Panc1 (cell line): ENCODE measurements around the gene KIAA0586. TPM values are rescaled to one million over a fixed set of nuclear protein-coding genes. Genes with fewer than 3 reads are reported as not detected.

Source experiments
- ATAC-seq: fragments of 200-7000 bp; cut with Tn5 transposase; 2 replicates; pipeline ENCODE4 v1.9.1; 2020; ENCODE audit warnings: mild to moderate bottlenecking, moderate library complexity
- BruUV-seq: library from RNA; stranded (reverse); fragments of 400-500 nt; replicated peaks from 2 replicates; lab custom pipeline; 2021; lab: Mats Ljungman, UMichigan
- CTCF ChIA-PET: fragments of 300-600 bp; sonication (Branson Sonifier 250); formaldehyde crosslinking; loops from one replicate; lab custom pipeline; 2022; ENCODE audit warnings: antibody characterized with exemption; lab: Charles Lee
- POLR2A ChIA-PET: fragments of 300-600 bp; sonication (Branson Sonifier 250); formaldehyde crosslinking; loops from one replicate; lab custom pipeline; 2022; ENCODE audit warnings: antibody characterized with exemption; lab: Charles Lee
- DNase-seq: peaks from one replicate; pipeline ENCODE4 v3.0.0-alpha.2; 2010; ENCODE audit warnings: low read depth, low spot score
- H3K27ac ChIP-seq: 2 replicates; pipeline ENCODE4 v1.5.1; 2011; ENCODE audit warnings: mild to moderate bottlenecking, low read length, inconsistent platforms
- H3K27me3 ChIP-seq: fragments of 200-500 bp; sonication (Bioruptor generic); 2 replicates; pipeline ENCODE4 v1.6.0; 2014; ENCODE audit warnings: low read length, inconsistent platforms; ENCODE audit not compliant: control insufficient read depth, insufficient read depth
- H3K36me3 ChIP-seq: fragments of 200-500 bp; sonication (Bioruptor generic); 2 replicates; pipeline ENCODE4 v1.5.1; 2014; ENCODE audit warnings: inconsistent platforms, mild to moderate bottlenecking, low read length, moderate library complexity; ENCODE audit not compliant: control insufficient read depth, insufficient read depth
- H3K4me1 ChIP-seq: 2 replicates; pipeline ENCODE4 v1.5.1; 2011; ENCODE audit warnings: inconsistent platforms, mild to moderate bottlenecking, low read length, moderate library complexity; ENCODE audit not compliant: control insufficient read depth, insufficient read depth
- H3K4me3 ChIP-seq, 2 experiments: 2 replicates each; pipeline ENCODE4 v1.5.1; 2011 to 2012; ENCODE audit warnings: low read depth in 2 of 2, low read length in 2 of 2, mild to moderate bottlenecking in 2 of 2, inconsistent platforms in 1 of 2, moderate library complexity in 1 of 2
- H3K9me3 ChIP-seq: fragments of 200-500 bp; sonication (Bioruptor generic); 2 replicates; pipeline ENCODE4 v1.5.1; 2014; ENCODE audit warnings: low read depth, mild to moderate bottlenecking, inconsistent platforms, low read length, moderate library complexity; ENCODE audit not compliant: control insufficient read depth, insufficient read depth
- CTCF ChIP-seq: fragments of 450-650 bp; IDR thresholded peaks from 2 replicates; pipeline ENCODE4 v1.5.1; 2017; ENCODE audit warnings: mild to moderate bottlenecking
- POLR2AphosphoS5 ChIP-seq: IDR thresholded peaks from 2 replicates; pipeline ENCODE4 v1.6.1; 2012; ENCODE audit warnings: mild to moderate bottlenecking, low read depth, low read length, moderate library complexity
- REST ChIP-seq, 2 experiments: IDR thresholded peaks; 2 replicates each; pipeline ENCODE4 v1.6.1; 2011 to 2012; ENCODE audit warnings: low read depth in 2 of 2, control low read depth in 1 of 2, low read length in 1 of 2, mild to moderate bottlenecking in 1 of 2, moderate library complexity in 1 of 2; ENCODE audit not compliant: insufficient read depth in 1 of 2
- SIN3A ChIP-seq: IDR thresholded peaks from 2 replicates; pipeline ENCODE4 v1.6.1; 2012; ENCODE audit warnings: low read depth, mild to moderate bottlenecking, low read length, moderate library complexity, borderline replicate concordance; ENCODE audit not compliant: insufficient read depth
- TCF7L2 ChIP-seq: IDR thresholded peaks from 2 replicates; pipeline ENCODE4 v1.6.1; 2011; ENCODE audit warnings: mild to moderate bottlenecking, low read depth, low read length, inconsistent platforms
- in situ Hi-C: cut with HindIII; loops from 2 replicates; pipeline ENCODE4 v1.10.0; 2016; ENCODE audit warnings: low sequenced_read_pairs, low pct_unique_long_range_greater_than_20kb
- intact Hi-C: fragments of 100-400 bp; cut with micrococcal nuclease; formaldehyde crosslinking; loops from one replicate; pipeline ENCODE4 v1.10.0; 2022; ENCODE audit not compliant: unreplicated experiment
- total RNA-seq: library from RNA; stranded (reverse); gene quantifications from one replicate; pipeline ENCODE4 v1.2.1, GENCODE V29; 2021; ENCODE audit not compliant: unreplicated experiment

The KIAA0586 gene
- total RNA-seq, 1 experiment from 2014 or later, result 14.7 TPM

- BruUV-seq, result no TSS peak
- in situ Hi-C loops (no loop called here), intact Hi-C loops (no loop called here)
- Histone ChIP-seq H3K27ac (no peak overlapping the region), H3K36me3 (no peaks in the 10 kb centered on the region), H3K27me3 (no peaks in the 10 kb centered on the region), H3K4me3 (no peak overlapping the region), H3K4me1 (no peaks in the 10 kb centered on the region), H3K9me3 (no peaks in the 10 kb centered on the region)
- no peak for TF ChIP-seq TCF7L2
- no peak for TF ChIP-seq POLR2AphosphoS5
- TF ChIP-seq SIN3A, result no peak
- no peak for TF ChIP-seq REST (IDR thresholded peaks at IDR 0.05; ENCODE audit: insufficient read depth in 1 of 2, low read depth in 2 of 2, low read length in 1 of 2)
- TF ChIP-seq CTCF, result no peak
- CTCF ChIA-PET, result no interaction called here
- ATAC-seq (no peak), DNase-seq (no peak)
- POLR2A ChIA-PET, result interaction anchor here (0.7 kb wide), 1 partner anchor 45 kb away, joined by 3 read pairs; no protein-coding TSS in a partner anchor
These were observed 170.7 kb downstream of the KIAA0586 start for GRCh38 chr14:58598028-58598803.

GRCh38 chr14:58598804-58599525 lies 171.4 kb downstream of the KIAA0586 start:
- intact Hi-C loops (no loop called here), in situ Hi-C loops (no loop called here)
- Histone ChIP-seq H3K4me3 (no peak overlapping the region), H3K27me3 (no peaks in the 10 kb centered on the region), H3K27ac (no peak overlapping the region), H3K9me3 (no peaks in the 10 kb centered on the region), H3K4me1 (no peaks in the 10 kb centered on the region), H3K36me3 (no peaks in the 10 kb centered on the region)
- ChIA-PET POLR2A (no interaction called here), CTCF (no interaction called here)
- BruUV-seq, result no TSS peak
- DNase-seq (no peak), ATAC-seq (no peak)
- TF ChIP-seq POLR2AphosphoS5 (no peak), TCF7L2 (no peak), SIN3A (no peak), REST (IDR thresholded peaks at IDR 0.05; ENCODE audit: insufficient read depth in 1 of 2, low read depth in 2 of 2, low read length in 1 of 2) (no peak), CTCF (no peak)
